Measurements from ENCODE around the gene GZMM. TPM values are rescaled to one million over a fixed set of nuclear protein-coding genes. Genes with fewer than 3 reads are reported as not detected.

The GZMM gene
- total RNA-seq, 4 donors from 2014 or later: 2.5 TPM; not detected in 3

- peaks cover 0 to 11% (median 2%) of the 10 kb centered on the region in 4 donors for H3K4me1 ChIP-seq
- H3K27ac ChIP-seq: no peak overlapping the region
- no peaks in the 10 kb centered on the region for H3K36me3 ChIP-seq
- H3K27me3 ChIP-seq: no peaks in the 10 kb centered on the region
- WGBS, 2 donors: 75 to 78% methylated on average over 16 of the region's 16 CpGs
- TF ChIP-seq CTCF (IDR thresholded peaks at IDR 0.05): no peak
- no peak for TF ChIP-seq EP300 (IDR thresholded peaks at IDR 0.05)
- TF ChIP-seq POLR2A (IDR thresholded peaks at IDR 0.05): no peak
- no peak overlapping the region for H3K4me3 ChIP-seq
- no peaks in the 10 kb centered on the region for H3K9me3 ChIP-seq
- no peak for DNase-seq (ENCODE audit: low spot score in 2 of 2)
Observed at GRCh38 chr19:566844-567243, 23.0 kb downstream of the GZMM start.

GRCh38 chr19:567296-567900 is 23.5 kb downstream of the GZMM start:
- no peaks in the 10 kb centered on the region for H3K36me3 ChIP-seq
- 86 to 90% methylated on average over 22 of the region's 22 CpGs for WGBS, 2 donors
- no peaks in the 10 kb centered on the region for H3K9me3 ChIP-seq
- TF ChIP-seq POLR2A (IDR thresholded peaks at IDR 0.05) (no peak), EP300 (IDR thresholded peaks at IDR 0.05) (no peak), CTCF (IDR thresholded peaks at IDR 0.05) (no peak)
- no peak overlapping the region for H3K4me3 ChIP-seq
- H3K4me1 ChIP-seq: peaks cover 0 to 11% (median 2%) of the 10 kb centered on the region in 4 donors
- H3K27ac ChIP-seq: no peak overlapping the region
- H3K27me3 ChIP-seq: no peaks in the 10 kb centered on the region
- DNase-seq (ENCODE audit: low spot score in 2 of 2): no peak

- peaks cover 0 to 33% (median 23%) of the 10 kb centered on the region in 4 donors for H3K4me1 ChIP-seq
- 84 to 86% methylated on average over 16 to 18 of the region's 25 CpGs for WGBS, 2 donors
- TF ChIP-seq POLR2A (IDR thresholded peaks at IDR 0.05): no peak
Observed at GRCh38 chr19:570251-570686, 26.4 kb downstream of the GZMM start.

GRCh38 chr19:570937-571565 is 27.2 kb downstream of the GZMM start:
- DNase-seq (ENCODE audit: low spot score in 2 of 2): no peak
- Histone ChIP-seq H3K9me3 (no peaks in the 10 kb centered on the region), H3K36me3 (no peaks in the 10 kb centered on the region), H3K4me1 (peaks cover 0 to 41% (median 30%) of the 10 kb centered on the region in 4 donors), H3K4me3 (peak overlapping the region; percentile 63 to 99 (median 88)), H3K27me3 (no peaks in the 10 kb centered on the region), H3K27ac (peak overlapping the region in 2 of 4 donors; percentile 92 to 95)
- no peak for TF ChIP-seq POLR2A (IDR thresholded peaks at IDR 0.05)
- TF ChIP-seq CTCF (IDR thresholded peaks at IDR 0.05): no peak
- TF ChIP-seq EP300 (IDR thresholded peaks at IDR 0.05): no peak
- WGBS, 2 donors: 5 to 7% methylated on average over 44 to 45 of the region's 45 CpGs

More at GRCh38 chr19:570251-570686, 26.4 kb downstream of the GZMM start:
- no peak overlapping the region for H3K27ac ChIP-seq
- DNase-seq (ENCODE audit: low spot score in 2 of 2): no peak
- H3K36me3 ChIP-seq: no peaks in the 10 kb centered on the region
- H3K27me3 ChIP-seq: no peaks in the 10 kb centered on the region
- H3K9me3 ChIP-seq: no peaks in the 10 kb centered on the region
- no peak overlapping the region for H3K4me3 ChIP-seq

GRCh38 chr19:571566-571974 is 27.7 kb downstream of the GZMM start:
- no peaks in the 10 kb centered on the region for H3K36me3 ChIP-seq
- H3K27ac ChIP-seq: peak overlapping the region in 3 of 4 donors; percentile 92 to 95 (median 94)
- H3K4me3 ChIP-seq: peak overlapping the region; percentile 63 to 99 (median 88)
- H3K9me3 ChIP-seq: no peaks in the 10 kb centered on the region
- H3K4me1 ChIP-seq: peaks cover 0 to 46% (median 34%) of the 10 kb centered on the region in 4 donors
- H3K27me3 ChIP-seq: no peaks in the 10 kb centered on the region
- 0 to 1% methylated on average over 14 of the region's 14 CpGs for WGBS, 2 donors
- TF ChIP-seq EP300 (IDR thresholded peaks at IDR 0.05) (no peak), CTCF (IDR thresholded peaks at IDR 0.05) (no peak), POLR2A (IDR thresholded peaks at IDR 0.05) (no peak)
- DNase-seq (ENCODE audit: low spot score in 2 of 2): no peak
